HG03280 (cell line): ENCODE measurements around the gene PPARA.
"Not testable (repeated sequence)": the region's sequence is repeated elsewhere in the genome, so short reads cannot be mapped to it uniquely, and the experiment has no call there.

Source experiments
- ATAC-seq: cut with Tn5 transposase; IDR thresholded peaks from one replicate; pipeline ENCODE4 v1.9.1; 2021; ENCODE audit warnings: mild to moderate bottlenecking, moderate library complexity; ENCODE audit not compliant: unreplicated experiment

The PPARA gene

DNA sequence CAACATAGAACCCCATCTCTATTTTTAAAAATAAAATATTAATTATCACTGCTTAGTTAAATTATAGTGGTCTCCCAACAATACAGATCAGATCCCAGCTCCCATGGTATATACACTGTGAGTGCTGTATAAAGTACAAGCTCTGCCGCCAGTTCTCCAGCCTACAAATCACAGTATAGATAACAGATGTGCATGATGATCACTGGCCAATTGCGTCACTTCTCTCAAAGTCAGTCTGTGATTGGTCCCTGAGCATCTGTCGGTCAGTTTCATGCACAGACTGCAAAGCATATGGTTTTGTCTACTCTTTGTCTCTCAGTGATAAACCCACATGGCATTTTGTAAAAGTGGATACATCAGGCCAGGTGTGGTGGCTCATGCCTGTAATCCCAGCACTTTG, 15.7 kb downstream of the PPARA start:
- no peak for ATAC-seq

DNA sequence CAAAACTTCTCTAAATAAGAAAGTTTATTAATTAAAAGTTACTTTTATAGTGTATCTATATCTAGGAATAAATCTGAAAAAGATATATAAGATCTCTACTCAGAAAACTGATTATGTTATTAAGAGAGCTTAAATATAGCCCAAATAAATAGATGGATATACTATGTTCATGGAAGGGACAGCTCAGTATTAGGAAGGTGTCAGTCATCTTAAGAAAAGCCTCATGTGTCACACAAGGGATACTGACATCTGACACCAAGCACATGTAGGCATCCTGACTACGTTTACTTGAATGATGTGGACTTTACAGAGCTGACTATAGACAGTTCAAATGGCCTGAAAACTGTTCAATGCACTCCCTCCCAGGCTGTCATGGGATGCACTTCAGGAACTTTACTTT, 19.3 kb downstream of the PPARA start:
- ATAC-seq, result no peak

GRCh38 chr22:46171940-46172339, 21.6 kb downstream of the PPARA start:
- ATAC-seq, result no peak

GRCh38 chr22:46172522-46173110, 22.3 kb downstream of the PPARA start:
- no peak for ATAC-seq

GRCh38 chr22:46173152-46173551, 22.8 kb downstream of the PPARA start:
- ATAC-seq, result no peak

- ATAC-seq, result no peak
These were observed 25.3 kb downstream of the PPARA start for GRCh38 chr22:46175631-46176030.

DNA sequence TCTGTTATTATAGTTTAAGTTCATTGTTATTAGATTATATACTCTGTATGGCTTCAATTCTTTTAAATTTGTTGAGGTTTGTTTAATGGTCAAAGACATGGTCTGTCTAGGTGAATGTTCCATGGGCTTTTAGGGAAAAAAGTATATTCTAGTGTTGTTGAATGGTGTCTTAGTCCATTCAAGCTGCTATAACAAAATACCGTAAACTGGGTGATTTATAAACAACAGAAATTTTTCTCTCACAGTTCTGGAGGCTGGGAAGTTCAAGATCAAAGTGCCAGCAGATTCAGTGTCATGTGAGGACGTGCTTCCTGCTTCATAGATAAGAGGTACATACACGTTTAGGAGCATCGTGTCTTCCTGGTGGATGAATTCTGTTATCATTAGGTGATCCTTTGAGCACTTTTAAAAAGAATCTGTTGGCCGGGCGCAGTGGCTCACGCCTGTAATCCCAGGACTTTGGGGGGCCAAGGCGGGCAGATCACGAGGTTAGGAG, 26.2 kb downstream of the PPARA start:
- no peak for ATAC-seq

DNA sequence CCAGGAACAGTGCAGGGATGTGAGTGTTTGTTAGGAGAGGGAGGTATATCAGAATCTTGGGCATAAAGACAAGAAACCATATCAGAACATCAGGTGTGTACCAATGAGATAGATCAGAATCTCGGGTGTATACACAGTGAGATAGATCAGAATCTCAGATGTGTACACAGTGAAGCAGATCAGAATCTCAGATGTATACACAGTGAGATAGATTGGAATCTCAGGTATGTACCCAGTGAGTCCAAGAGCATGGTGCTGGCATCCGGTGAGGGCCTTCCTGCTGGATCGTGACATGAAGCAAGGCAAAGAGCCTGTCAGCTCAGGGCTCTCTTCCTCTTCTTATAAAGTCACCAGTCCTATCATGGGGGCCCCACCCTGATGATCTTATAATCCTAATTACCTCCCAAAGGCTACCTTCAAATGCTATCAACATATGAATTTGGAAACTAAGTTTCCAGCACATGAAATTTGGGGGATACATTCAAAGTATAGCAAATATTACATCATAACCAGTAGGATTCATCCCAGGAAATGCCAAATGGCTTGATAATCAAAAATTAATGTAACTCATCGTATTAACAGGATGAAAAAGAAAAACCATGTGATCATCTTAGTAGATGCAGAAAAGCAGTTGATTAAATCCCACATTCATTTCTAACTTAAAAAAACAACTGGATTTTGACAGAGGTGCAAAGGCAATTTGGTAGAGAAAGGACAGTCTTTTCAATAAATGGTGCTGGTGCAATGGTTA, 28.6 kb downstream of the PPARA start:
- ATAC-seq, result no peak

DNA sequence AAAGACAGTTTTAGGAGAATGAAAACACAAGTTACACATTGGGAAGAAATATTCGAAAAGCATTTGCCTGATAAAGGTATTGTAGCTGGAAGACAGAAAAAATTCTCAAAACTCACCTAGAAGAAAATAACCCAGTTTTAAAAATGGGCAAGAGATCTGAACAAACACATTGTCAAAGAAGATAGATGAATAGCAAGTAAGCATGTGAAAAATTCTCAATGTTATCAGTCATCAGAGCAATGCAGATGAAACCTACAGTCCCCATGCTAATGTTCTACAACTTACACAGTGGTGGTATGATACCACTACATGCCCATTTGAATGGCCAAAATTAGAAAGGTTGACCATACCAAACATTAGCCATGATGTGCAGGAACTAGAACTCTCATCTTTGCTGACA, 29.4 kb downstream of the PPARA start:
- no peak for ATAC-seq

- ATAC-seq, result no peak
These were observed 30.2 kb downstream of the PPARA start for GRCh38 chr22:46180370-46181137.

DNA sequence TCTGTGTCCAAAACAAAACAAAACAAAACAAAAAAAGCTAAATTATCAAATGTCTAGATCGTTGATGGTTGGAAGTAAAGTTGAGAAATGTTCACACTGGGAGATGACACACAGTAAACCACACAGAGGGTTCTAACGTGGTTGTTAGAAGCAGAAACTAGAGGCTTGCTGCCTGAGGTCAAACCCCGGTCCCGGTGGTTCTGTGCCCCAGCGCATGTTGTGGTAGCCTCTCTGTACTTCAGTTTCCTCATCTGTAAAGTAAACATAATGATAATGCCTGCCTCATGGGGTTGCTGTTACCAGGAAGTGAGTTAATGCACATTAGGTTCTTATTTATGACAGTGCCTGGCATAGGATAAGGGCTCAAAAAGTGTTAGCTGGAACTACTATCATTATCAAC, 33.4 kb downstream of the PPARA start:
- no peak for ATAC-seq

DNA sequence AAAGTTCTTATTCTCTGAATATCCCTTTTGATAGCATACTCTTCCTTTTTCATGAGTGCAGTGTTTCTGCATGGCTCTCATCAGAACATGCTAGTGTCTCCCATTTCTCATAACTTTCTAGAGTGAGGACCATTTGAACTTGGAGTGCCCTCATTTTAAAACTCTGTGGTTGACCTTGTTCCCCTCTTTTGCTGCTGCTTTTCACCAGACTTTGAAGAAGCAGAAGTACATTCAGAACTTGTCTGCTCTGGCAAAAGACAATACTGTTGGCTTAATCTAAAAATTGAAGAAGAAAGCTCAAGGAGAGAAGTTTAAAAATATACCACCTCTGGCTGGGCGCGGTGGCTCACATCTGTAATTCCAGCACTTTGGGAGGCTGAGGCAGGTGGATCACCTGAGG, 35.0 kb downstream of the PPARA start:
- ATAC-seq, result no peak

GRCh38 chr22:46187862-46188261, 37.5 kb downstream of the PPARA start:
- ATAC-seq, result no peak

GRCh38 chr22:46192210-46192993, 42.1 kb downstream of the PPARA start:
- ATAC-seq, result no peak

DNA sequence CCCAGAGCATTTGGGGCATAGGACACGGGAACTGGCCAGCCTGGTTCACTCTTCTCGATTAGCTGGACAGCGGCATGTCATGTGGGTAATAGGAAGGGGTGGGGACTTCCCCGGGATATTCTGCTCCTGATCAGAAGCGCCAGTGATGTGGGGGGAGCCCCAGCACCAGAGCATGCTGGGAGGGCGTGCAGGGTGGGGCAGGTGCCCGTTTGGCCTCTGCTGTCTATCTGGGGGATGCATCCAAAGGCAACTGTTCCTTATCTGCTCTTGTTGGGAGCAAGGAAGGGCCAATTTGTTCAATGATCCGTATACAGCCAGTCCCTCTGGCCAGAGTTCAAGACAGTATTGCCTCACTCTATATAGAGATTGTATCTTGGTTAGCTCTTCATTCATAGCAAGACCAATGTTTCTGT, 43.6 kb downstream of the PPARA start:
- ATAC-seq, result no peak

DNA sequence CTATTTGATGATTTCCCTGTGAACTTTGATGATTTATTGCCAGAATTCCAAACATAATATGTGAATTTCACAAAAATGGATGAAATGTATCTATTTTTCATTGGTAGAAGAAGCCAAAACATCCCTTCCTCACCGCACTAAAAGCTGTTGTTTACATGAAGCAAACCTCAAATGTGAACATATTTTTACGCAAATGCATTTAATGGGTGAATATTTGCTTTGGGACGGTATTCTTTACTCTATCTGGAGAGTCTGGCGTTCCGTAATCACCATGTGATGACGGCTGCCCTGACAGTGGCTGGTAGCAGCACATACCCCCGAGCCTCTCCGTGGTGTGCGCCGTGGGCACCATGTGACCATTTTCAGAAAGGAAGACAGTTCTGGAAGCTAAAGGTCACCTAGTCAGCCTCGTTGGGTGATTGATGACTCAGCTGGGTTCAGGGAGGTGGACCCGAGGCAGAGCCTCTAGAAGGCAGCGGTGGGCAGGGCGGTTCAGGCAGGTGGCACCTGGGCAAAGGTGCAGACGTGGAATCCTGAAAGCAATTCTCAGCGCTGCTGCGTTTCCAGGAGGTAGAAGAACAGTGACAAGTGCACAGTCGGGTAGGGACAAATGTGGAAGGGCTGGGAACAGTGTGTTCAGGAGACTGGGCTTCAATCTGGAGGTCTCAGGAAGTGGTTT, 45.3 kb downstream of the PPARA start:
- no peak for ATAC-seq

GRCh38 chr22:46196278-46196677, 46.0 kb downstream of the PPARA start:
- no peak for ATAC-seq

- no peak for ATAC-seq
These were observed 47.9 kb downstream of the PPARA start for GRCh38 chr22:46198274-46198673.

DNA sequence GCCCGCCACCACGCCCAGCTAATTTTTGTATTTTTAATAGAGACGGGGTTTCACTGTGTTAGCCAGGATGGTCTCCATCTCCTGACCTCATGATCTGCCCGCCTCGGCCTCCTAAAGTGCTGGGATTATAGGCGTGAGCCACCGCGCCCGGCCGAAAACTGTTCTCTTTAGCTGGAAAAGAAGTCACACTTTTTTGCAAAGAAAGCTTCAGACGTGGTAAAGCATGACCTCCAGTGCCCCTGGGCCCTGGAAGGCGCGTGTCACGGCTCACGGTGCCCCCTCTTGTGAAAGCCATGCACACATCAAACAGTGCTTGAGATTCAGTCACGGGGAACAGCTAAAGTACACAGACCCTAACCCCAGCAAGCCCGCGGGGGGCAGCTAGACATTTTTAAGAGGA, 48.5 kb downstream of the PPARA start:
- not testable (repeated sequence) for ATAC-seq

DNA sequence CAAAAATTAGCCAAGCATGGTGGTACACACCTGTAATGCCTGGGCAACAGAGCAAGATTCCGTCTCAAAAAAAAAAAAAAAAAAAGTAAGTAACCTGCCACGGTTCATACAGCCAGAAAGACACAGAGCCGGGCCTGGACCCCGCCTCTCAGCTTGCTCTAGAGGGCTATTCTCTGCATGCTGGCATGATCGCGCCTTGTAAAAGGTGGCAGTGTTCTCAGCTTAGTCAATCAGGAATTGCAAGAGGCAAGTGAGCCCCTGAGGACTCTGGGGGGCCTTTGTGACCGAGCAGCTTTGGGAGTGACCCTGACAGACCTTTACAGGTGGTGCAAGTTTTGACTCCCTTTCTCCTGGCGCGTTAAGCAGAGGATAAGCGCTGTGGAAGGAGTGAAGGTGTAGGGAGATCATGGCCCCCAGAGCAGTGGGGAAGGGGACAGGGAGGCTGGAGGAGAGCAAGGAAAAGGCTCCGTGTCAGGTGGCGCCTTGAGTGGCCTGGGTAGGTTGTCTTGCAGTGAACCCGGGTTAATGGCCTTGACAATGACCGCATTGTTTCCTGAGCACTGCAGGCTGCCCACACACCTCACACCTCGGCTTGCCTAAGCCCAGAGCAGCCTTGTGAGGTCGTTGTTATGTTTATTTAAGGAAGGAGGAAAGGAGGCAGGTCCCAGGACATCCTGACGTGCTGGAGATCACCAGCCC, 50.9 kb downstream of the PPARA start:
- no peak for ATAC-seq
